ENCODE data around the gene CDK18. TPM values are rescaled to one million over a fixed set of nuclear protein-coding genes. Genes with fewer than 3 reads are reported as not detected.
A peak's percentile ranks its signal among the peaks of the same experiment; 100 is the strongest.

Gene CDK18
- polyA plus RNA-seq, 1 donor from 2014 or later: not detected

DNA sequence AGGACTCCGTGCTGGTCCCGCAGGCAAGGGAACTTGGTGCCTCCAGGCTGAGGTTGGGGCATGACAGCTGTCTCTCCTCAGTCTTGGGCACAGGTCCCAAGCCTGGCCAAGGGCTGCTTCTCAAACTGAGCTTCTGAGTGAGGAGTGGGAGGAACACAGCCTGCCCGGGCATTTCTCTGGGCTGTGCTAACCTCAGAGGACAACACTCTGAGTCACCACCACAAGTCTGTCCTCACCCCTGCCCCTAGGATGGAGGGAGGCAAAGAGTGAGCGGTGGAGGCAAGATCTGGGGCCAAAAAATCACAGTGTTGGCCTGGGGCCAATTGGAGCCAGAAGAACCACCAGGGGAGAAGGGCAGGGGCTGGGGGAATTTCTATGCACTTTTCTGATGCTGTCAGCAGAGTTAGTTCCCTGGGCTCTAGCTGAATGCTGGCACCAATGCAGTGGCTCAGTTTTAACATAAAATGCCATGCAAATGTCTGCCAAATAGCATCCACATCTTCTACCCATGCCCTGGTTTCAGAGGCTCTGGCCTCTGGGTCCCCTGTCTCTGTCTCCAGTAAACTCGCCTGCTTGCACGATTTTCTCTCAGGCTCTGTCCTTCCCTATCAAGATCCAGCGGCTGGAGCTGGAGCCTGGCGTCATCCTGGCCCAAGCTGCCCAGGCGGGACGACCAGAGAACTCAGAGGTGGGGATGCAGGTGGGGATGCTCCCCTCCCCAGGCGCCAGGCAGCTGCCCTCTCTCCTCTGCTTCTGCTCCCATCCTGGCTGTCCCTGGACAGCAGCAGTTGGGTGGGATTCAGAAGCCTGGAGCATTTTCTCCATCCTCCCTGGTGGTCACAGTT lies 11.0 kb upstream of the CDK18 start:
- H3K36me3 ChIP-seq (ENCODE audit: insufficient read depth, low read length): no peaks in the 10 kb centered on the region
- no peak overlapping the region for H3K9ac ChIP-seq (ENCODE audit: low read length)
- no peak overlapping the region for H3K27ac ChIP-seq (ENCODE audit: low read length)
- no peaks in the 10 kb centered on the region for H3K27me3 ChIP-seq (ENCODE audit: insufficient read depth, low read depth, low read length)
- H3K79me2 ChIP-seq (replicated peaks; ENCODE audit: insufficient read depth, low read length): no peaks in the 10 kb centered on the region
- H2AFZ ChIP-seq (ENCODE audit: low read depth, low read length): no peak overlapping the region
- no peaks in the 10 kb centered on the region for H3F3A ChIP-seq (ENCODE audit: insufficient read depth, low read length, poor library complexity, severe bottlenecking)
- H3K9me2 ChIP-seq (ENCODE audit: insufficient read depth, low read length): no peaks in the 10 kb centered on the region
- H3K9me3 ChIP-seq (ENCODE audit: low read length): no peaks in the 10 kb centered on the region
- H3K4me3 ChIP-seq (ENCODE audit: low read length): no peak overlapping the region
- no peak for TF ChIP-seq MXI1 (conservative IDR thresholded peaks at IDR 0.05; ENCODE audit: poor library complexity, severe bottlenecking)
- TF ChIP-seq RAD21 (conservative IDR thresholded peaks at IDR 0.05): no peak
- TF ChIP-seq POLR2AphosphoS5 (IDR thresholded peaks at IDR 0.05): no peak
- TF ChIP-seq EP300 (conservative IDR thresholded peaks at IDR 0.05; ENCODE audit: poor library complexity, severe bottlenecking): no peak
- TF ChIP-seq, protein P1, sequence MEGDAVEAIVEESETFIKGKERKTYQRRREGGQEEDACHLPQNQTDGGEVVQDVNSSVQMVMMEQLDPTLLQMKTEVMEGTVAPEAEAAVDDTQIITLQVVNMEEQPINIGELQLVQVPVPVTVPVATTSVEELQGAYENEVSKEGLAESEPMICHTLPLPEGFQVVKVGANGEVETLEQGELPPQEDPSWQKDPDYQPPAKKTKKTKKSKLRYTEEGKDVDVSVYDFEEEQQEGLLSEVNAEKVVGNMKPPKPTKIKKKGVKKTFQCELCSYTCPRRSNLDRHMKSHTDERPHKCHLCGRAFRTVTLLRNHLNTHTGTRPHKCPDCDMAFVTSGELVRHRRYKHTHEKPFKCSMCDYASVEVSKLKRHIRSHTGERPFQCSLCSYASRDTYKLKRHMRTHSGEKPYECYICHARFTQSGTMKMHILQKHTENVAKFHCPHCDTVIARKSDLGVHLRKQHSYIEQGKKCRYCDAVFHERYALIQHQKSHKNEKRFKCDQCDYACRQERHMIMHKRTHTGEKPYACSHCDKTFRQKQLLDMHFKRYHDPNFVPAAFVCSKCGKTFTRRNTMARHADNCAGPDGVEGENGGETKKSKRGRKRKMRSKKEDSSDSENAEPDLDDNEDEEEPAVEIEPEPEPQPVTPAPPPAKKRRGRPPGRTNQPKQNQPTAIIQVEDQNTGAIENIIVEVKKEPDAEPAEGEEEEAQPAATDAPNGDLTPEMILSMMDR (IDR thresholded peaks at IDR 0.05; ENCODE audit: poor library complexity, severe bottlenecking): no peak
- TF ChIP-seq SMC3 (conservative IDR thresholded peaks at IDR 0.05; ENCODE audit: poor library complexity): no peak
- TF ChIP-seq, protein P2, sequence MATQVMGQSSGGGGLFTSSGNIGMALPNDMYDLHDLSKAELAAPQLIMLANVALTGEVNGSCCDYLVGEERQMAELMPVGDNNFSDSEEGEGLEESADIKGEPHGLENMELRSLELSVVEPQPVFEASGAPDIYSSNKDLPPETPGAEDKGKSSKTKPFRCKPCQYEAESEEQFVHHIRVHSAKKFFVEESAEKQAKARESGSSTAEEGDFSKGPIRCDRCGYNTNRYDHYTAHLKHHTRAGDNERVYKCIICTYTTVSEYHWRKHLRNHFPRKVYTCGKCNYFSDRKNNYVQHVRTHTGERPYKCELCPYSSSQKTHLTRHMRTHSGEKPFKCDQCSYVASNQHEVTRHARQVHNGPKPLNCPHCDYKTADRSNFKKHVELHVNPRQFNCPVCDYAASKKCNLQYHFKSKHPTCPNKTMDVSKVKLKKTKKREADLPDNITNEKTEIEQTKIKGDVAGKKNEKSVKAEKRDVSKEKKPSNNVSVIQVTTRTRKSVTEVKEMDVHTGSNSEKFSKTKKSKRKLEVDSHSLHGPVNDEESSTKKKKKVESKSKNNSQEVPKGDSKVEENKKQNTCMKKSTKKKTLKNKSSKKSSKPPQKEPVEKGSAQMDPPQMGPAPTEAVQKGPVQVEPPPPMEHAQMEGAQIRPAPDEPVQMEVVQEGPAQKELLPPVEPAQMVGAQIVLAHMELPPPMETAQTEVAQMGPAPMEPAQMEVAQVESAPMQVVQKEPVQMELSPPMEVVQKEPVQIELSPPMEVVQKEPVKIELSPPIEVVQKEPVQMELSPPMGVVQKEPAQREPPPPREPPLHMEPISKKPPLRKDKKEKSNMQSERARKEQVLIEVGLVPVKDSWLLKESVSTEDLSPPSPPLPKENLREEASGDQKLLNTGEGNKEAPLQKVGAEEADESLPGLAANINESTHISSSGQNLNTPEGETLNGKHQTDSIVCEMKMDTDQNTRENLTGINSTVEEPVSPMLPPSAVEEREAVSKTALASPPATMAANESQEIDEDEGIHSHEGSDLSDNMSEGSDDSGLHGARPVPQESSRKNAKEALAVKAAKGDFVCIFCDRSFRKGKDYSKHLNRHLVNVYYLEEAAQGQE (IDR thresholded peaks at IDR 0.05; ENCODE audit: borderline replicate concordance): no peak
- TF ChIP-seq EZH2 (IDR thresholded peaks at IDR 0.05; ENCODE audit: borderline replicate concordance, insufficient read depth, low read length, poor library complexity, severe bottlenecking): no peak
- no peaks in the 10 kb centered on the region for H4K20me1 ChIP-seq (ENCODE audit: insufficient read depth)
- H3K4me2 ChIP-seq (ENCODE audit: low read length): no peak overlapping the region

DNA sequence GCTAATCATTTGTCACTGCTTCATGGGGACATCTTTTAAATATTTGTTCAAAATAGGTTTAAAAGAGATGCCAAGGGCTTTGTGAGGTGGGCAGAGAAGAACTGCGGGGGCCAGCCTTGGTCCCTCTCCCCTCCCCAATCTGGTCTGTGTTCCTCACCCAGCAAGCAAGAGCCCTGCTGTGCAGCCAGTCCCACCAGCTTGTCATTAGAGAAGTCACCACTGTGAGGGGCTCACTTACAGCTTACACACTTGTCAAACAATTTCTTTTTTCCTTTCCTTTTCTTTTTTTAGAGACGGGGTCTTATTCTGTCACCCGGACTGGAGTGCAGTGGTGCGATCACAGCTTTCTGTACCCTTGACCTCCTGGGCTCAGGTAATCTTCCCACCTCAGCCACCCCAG lies 10.4 kb upstream of the CDK18 start:
- H3K4me2 ChIP-seq (ENCODE audit: low read length): no peak overlapping the region
- no peaks in the 10 kb centered on the region for H3K9me2 ChIP-seq (ENCODE audit: insufficient read depth, low read length)
- H3K27me3 ChIP-seq (ENCODE audit: insufficient read depth, low read depth, low read length): no peaks in the 10 kb centered on the region
- H3K9ac ChIP-seq (ENCODE audit: low read length): no peak overlapping the region
- no peak overlapping the region for H3K27ac ChIP-seq (ENCODE audit: low read length)
- no peaks in the 10 kb centered on the region for H3K9me3 ChIP-seq (ENCODE audit: low read length)
- H3K36me3 ChIP-seq (ENCODE audit: insufficient read depth, low read length): no peaks in the 10 kb centered on the region
- H4K20me1 ChIP-seq (ENCODE audit: insufficient read depth): no peaks in the 10 kb centered on the region
- H3K4me3 ChIP-seq (ENCODE audit: low read length): no peak overlapping the region
- H3K79me2 ChIP-seq (replicated peaks; ENCODE audit: insufficient read depth, low read length): no peaks in the 10 kb centered on the region
- H2AFZ ChIP-seq (ENCODE audit: low read depth, low read length): no peak overlapping the region
- no peaks in the 10 kb centered on the region for H3F3A ChIP-seq (ENCODE audit: insufficient read depth, low read length, poor library complexity, severe bottlenecking)
- no peak for TF ChIP-seq POLR2AphosphoS5 (IDR thresholded peaks at IDR 0.05)
- TF ChIP-seq, protein P1 (IDR thresholded peaks at IDR 0.05; ENCODE audit: poor library complexity, severe bottlenecking): peak; percentile 23

Data from neural cell (in vitro differentiated cells).